Middle frontal gyrus (tissue), 1 donor: ENCODE data around the gene RECQL5.

Source experiments
- DNase-seq: peaks from one replicate; pipeline ENCODE4 v3.0.0-alpha.2; 2015; ENCODE audit warnings: low spot score; ENCODE audit errors: extremely low spot score

Gene RECQL5

DNA sequence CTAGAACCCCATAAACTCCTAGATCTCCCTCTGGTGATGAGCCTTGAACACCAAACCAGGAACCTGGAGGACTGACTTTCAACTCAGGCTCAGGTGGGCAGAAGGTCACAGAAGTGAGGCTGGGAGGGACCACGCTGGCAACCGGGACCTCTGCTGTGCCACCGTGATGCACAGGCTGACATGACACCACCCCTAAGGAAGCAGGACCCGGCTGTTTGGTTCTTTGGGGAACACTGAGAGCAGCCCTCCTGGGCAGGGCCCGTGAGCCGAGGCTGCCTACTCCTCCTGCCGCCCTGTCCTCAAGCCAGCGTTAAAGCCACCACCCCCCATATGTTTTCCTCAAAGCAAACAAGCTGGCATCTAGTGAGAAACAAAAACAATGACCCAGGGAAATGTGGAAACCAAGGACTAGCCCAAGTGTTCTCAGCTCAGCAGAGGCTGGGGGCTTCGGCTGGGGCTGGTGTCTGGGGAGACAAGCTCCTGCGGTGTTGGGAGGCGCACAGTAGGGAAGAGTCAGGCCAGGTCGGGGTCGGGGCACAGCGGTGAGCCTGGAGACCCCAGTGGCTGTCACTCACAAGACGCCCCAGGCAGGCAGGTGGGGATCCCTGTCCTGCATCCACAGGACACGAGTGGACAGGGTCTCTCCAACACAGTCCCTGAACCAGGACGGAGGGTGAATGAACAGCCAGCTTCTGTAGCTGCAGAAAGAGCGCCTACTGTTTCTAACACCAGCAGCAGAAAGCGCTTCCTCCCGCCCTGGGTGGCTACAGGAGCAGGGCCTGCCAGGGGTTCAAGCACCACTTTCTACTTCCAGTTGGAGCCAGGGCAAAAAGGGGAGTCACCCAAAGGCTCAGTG lies 32.0 kb downstream of the RECQL5 start:
- DNase-seq = no peak

DNA sequence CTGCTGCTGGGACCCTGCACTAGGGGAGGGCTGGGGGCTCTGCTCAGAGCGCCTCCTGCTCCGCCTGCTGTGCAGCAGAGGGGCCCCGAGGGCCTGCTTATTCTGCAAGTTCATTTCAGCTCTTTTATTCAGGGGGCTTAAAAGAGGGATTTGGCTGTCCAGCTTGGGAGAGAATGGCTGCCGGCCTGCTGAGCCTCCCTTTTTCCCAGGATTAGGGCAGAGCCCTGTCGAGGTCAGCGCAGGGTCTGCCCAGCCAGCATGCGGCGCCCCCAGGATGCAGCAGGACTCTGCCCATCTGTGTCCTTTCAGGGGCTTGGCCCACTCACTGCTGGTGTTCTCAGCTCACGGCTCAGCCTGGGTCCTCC lies 32.6 kb downstream of the RECQL5 start:
- no peak for DNase-seq

DNA sequence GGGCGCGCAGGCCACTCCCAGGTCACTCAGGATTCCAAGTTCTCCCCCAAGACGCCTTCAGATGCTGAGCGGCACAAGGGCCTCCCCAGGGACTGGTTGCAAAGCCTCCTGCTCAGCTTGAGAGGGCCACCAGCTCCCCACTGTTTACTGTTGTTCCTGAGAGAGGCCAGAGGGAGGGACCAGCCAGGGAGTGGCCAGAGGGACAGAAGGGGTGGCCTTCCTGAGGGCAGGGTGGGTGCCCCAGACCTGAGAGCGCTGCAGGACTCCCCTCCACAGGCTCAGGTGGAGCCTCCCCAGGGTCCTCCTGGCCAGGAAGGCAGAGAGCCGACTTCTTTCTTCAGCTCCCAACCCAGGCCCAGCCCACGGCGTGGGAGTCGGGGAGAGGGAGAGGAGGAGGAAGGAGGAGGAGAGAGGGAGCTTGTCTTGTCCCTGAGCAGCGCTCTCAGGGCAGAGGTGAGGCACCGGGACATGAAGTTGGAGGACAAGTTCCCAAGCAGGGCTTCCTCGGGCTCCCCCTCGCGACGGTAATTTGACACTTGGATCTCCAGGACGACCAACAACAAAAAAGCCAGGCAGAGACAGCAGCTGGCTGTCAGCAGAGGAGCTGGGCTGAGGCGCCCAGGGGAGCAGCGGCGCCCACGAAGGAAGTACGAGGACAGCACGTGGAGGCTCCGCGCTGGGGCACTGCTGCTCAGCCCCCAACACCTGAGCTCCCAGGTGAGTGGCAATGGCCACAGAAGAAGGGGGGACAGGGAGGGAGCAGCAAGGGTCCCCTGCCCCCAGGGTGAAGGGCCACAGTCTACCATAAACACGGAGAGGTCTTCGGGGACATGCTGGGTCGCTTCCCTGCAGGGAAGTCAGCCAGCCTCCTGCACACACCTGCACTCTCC lies 33.2 kb downstream of the RECQL5 start:
- peak; percentile 61 for DNase-seq

DNA sequence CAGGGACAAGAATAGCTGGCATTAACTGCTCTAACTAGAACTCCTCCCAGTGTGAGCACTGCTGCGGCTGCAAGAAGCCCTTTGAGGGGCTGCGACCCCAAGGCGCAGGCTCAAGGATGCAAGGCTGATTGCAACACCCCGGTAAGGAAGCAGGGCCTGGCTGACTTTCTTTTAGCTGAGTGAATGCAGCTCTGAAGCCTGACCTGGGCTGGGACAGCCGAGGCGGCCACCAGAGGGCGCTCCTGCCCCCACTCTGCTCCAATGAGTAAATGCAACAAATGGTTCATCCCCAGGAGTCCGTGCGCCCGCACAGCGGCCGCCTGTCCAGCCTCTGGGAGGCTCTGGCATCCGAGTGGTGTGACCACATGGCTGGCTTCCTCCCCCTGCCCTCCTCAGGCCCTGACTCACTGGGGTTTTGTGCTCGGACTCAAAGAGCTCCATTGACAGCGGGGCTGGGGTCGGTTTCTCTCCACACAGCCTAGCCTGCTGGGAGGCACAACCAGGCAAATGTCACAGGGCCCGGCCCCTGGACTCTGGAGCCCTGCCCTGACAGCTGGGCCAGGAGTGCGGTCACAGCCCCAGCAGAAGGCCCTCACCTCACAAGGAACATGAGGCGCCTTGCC lies 34.0 kb downstream of the RECQL5 start, which contains the start of gene SMIM5:
Gene SMIM5 (plus strand): TSS at position 572 of the 623 bp plus-strand sequence. CDS start 6,768 bp downstream, outside the sequence.
- DNase-seq = peak; percentile 88

DNA sequence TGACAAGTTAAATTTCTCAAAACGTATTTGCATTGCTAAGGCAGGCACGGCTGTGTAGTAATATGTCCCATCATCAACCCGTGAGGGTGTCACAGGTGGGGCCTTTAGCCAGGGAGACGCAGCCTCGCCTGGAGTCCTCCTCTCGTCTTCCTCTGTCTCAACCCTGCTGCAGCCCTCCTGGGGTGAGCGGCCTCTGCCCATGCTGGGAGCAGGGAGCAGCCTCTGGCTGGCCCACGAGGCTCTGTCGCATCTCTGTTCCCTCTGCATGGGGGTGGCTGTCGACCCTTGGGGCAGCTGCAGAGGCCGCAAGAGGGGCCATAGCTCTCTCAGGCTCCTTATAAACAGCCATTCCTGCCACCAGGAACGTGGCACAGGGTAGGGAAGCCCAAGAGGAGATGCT lies 34.5 kb downstream of the RECQL5 start:
- DNase-seq = no peak

DNA sequence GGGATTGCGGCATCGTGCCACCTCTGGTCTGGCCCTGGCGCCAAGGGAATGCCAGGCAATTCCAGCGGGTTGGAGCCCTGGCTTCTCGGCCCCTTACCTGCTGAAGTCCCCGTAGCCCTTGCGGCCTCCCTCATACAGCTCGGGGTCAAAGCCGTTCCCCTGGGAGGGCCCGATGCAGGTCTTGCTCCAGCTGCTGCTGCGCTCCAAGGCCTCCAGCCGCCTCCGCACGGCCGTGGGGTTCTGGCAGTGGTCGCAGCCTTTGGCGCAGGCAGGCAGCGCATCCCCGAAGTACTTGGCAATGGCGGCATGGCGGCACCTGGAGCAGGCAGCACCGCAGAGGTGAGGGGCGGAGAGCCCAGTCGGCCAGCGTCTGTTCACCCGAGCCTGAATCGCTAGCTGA lies 35.6 kb downstream of the RECQL5 start:
- no peak for DNase-seq

DNA sequence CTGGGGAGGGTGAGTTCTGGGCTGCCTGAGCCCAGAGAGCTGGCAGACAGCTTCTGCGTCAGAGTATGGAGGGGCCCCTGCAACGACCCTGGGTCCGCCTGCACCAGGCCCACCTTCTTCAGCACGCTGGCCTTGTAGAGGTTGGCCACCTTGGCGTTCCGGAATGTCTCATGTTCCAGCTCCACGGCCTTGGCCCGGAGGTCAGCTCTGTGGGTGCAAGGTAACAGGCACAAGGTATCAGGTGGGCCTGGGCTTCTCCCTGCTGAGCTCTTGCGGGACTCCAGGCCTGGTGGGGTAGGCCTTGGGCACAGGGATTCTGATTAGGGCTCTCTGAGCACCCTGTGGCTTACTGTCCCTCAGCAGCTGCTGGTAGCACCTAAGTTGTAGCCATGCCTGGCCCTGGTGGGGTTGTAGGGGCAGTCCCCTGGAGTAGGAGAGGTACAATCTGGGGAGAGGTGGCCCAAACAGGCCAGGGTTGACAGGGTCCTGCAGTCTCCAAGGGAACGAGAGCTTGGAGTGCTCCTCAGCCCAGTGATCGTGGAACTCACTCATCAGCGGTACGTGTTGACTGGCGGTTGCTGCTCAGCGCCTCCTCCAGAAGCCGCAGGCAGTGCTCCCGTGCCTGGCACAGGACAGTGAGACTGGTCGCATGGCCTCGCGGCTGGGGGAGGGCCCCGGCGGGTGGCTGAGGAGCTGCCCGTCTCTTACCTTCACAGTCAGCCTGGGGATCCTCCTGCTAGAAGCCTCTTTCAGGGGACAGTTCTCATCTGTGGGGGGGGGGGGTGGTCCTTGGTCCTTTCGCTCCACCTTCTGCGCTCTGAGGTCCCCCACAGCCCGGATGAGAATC lies 36.7 kb downstream of the RECQL5 start:
- no peak for DNase-seq

DNA sequence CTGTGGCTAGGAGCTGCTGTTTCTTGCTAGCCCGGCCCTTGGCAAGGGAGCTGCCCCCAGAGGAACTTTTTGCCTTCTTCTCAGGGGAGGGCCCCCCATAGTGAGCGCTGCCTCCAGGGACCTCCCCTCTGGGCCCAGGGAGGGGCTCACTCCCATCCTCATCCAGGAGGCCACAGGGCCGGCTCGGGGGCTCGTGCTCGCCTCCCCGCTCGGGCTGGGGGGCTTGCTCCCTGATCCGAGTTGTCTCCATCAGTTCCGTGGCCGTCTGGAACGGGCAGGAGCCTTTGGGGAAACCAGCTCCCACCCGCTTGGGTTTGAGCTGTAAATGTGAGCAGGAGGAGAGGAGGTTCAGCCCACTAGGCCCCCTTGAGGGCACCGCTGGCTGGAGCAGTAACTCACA lies 37.8 kb downstream of the RECQL5 start:
- no peak for DNase-seq

DNA sequence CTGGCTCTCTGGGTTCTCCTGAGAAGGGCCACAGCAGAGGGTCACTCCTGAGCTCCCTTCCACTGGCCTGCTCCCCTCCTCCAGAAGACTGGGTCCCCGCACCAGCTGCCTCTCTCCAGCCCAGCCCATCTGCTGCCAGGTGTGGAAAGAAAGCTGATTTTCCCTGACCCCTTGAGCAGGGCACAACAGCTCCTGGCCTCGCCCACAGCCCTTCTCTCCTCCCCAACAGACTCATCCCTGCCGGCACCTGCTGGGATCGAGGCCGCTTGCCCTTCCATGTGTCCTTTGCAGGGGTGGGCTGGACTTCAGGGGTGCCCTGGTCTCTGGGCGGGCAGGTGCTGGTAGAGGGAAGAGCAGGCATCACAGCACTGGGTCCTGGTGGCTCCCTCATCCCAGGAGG lies 38.5 kb downstream of the RECQL5 start:
- DNase-seq = no peak

DNA sequence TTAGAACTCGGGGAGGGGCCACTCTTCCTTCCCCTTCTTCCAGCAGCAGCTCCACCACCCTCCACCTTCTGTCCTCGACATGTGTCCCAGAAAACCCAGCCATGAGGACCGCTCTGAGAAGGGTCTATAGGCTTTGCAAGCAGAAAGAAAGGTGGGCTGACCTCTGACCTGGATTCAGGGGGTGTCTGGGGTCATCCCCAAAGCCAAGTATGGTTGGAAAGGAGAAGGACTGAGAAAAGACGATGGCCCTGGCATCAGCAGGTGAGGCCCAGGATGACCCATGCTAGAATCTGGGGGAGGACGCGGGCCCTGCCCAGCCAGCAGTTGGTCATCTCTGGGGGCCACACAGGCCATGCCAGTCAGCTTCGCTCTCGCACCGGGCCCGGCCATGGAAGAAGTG lies 39.9 kb downstream of the RECQL5 start:
- DNase-seq = no peak

DNA sequence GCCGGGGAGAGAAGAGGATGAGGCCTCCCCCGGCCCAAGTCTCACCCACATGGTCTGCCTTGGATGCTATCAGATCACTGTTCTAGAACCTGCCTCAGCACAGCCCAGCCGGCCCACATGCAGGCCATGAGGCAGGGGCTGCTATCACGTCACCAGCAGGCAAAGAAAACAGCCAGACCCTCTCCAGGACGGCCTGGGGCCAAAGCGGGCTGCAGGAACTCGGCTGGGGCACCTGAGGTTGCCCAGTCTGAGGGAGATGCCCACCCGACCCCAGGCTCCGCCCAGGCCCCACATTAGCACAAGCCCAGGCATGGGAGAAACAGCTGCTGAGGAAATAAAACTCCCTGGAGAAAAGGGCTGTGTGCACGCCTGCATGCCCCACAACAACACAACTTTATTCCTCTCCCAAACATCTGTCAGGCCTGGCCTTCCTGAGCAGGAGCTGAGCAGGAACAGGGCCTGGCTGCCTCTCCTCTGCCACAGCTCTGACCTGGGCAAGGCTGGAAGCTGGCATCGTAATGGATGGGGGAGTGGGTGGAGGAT lies 40.4 kb downstream of the RECQL5 start:
- DNase-seq = no peak

DNA sequence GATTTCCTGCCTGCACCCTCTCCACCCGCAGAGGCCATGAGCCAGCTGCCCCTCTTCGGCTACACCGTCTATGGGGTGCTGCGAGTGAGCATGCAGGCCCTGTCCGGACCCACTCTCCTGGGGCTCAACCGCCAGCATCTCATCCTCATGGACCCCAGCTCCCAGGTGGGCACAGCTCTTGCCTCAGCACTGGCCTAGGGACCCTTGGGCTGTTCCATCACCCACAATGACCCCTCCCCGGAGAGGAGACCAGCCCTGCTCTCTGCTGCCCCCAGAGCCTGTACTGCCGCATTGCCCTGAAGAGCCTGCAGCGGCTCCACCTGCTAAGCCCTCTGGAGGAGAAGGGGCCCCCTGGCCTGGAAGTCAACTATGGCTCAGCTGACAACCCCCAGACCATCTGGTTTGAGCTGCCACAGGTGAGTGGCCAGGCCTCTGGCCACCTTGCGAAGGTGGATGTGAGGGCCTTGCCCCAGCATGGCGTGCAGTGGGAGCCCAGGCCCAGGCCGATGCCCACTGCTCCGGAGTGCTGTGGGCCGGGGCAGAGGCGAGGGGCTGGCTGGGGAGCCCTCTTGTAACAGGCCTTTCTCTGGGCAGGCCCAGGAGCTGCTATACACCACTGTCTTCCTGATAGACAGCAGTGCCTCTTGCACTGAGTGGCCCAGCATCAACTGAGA lies 41.0 kb downstream of the RECQL5 start:
- DNase-seq = no peak

DNA sequence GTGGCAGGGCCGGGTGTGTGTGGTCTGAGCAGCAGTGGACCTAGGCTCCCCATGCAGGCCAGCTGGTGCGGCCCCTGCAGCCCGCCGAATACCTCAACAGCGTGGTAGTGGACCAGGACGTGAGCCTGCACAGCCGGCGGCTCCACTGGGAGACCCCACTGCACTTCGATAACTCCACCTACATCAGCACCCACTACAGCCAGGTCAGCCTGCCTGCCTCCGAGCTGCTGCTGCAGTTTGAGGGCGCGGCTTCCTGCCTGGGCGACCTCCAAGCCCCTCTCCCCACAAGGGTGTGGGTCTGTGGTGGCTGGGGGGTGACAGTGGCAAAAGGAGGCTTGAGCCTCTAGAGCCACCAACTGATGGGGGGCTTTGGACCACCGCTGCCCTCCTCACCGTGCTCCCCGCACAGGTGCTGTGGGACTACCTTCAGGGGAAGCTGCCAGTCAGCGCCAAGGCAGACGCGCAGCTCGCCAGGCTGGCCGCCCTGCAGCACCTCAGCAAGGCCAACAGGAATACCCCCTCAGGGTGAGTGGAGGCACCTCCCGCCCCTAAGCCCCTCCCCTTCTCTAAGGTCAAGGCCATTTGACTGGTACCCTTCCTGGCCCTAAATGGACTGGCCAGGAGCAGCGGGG lies 42.1 kb downstream of the RECQL5 start:
- no peak for DNase-seq

DNA sequence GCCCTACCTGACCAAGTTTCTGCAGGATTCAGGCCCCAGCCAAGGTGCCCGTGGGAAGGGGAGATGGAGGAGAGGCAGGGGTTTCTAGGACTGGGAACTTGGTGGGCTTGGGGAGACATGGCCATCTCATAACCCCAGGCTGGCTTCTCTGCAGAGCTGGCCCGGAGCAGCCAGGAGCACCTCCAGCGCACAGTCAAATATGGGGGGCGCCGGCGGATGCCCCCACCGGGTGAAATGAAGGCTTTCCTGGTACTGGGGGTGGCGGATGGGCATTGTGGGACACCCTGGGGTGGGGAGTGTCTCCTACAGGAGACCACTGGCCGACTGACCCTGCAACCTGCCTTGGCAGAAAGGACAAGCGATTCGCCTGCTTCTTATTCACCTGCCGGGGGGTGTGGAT lies 42.9 kb downstream of the RECQL5 start:
- no peak for DNase-seq

DNA sequence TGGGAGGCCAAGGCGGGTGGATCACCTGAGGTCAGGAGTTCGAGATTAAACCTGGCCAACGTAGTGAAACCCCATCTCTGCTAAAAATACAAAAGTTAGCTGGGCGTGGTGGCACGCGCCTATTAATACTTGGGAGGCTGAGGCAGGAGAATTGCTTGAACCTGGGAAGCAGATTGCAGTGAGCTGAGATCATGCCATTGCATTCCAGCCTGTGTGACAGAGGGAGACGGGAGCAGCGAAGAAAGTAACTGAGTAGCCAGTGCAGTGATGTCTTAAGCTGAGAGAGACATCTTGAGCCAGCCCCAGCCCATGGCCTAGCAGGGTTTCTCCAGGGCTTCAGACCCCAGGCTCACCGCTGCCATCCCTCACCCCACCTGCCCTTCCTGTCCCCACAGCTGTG lies 43.6 kb downstream of the RECQL5 start:
- no peak for DNase-seq

DNA sequence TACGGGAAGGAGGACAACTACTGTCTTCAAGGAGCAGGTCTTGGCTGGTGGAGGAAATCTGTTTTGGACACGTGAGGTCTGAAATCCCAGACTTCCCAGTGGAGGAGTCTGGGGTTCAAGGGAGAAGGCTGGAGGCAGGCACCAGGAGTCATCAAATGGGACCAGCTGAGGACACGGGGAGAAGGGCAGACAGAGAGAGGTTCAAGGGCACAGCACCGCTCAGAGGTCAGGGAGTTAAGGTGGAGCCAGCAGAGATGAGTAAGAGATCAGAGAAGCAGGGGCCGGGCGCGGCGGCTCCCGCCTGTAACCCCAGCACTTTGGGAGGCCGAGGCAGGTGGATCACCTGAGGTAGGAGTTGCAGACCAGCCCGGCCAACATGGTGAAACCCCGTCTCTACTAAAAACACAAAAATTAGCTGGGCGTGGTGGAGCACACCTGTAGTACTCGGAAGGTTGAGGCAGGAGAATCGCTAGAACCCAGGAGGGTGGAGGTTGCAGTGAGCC lies 44.1 kb downstream of the RECQL5 start:
- DNase-seq = no peak

DNA sequence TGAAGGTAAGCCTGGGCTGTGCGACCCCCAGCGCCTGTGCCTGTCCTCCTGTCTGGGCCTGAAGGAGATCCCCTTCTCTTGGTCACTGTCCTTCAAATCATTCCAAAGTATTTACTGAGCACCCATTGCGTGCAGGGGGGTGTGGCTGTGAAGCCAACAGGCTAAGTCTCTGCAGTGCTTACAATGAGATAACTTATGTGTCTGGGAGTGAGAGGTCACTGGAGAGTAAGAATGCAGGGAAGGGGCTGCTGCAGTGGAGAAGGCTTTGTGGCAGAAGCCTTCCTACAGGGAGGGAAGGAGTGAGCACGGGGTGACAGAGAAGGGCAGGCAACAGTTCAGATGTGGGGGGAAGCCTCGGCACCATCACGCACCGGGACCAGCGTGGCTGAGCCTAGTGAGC lies 44.9 kb downstream of the RECQL5 start:
- no peak for DNase-seq

DNA sequence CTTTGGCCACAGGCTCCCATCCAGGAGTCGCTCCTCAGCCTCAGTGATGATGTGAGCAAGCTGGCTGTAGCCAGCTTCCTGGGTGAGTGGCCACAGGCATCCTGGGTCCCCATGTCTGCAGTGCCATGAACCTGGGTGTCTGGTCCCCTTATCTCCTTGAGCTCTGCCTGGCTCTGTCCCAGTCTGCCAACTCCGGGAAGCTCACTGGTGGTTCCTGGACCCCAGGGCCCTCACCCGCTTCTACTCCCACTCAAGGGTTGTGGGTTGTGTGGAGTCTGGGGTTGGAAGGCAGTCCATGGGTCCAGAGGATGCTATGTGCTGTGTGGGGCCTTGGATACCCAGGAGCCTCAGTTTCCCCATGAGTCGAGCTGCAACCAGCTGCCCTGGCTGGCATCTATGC lies 45.5 kb downstream of the RECQL5 start:
- DNase-seq = no peak
